Measurements from ENCODE around the gene PPP2R3B.

- no peak for TF ChIP-seq CTCF (IDR thresholded peaks at IDR 0.05)
- no peak for TF ChIP-seq POLR2A (IDR thresholded peaks at IDR 0.05)
Observed at GRCh38 chrX:314049-314448, 72.7 kb downstream of the PPP2R3B start.

Data from right lobe of liver (tissue), 4 donors.